ENCODE measurements around the gene CDH23. TPM values are rescaled to one million over a fixed set of nuclear protein-coding genes. Genes with fewer than 3 reads are reported as not detected.

Gene CDH23
- total RNA-seq, 1 experiment from 2014 or later = 2.9 TPM

DNA sequence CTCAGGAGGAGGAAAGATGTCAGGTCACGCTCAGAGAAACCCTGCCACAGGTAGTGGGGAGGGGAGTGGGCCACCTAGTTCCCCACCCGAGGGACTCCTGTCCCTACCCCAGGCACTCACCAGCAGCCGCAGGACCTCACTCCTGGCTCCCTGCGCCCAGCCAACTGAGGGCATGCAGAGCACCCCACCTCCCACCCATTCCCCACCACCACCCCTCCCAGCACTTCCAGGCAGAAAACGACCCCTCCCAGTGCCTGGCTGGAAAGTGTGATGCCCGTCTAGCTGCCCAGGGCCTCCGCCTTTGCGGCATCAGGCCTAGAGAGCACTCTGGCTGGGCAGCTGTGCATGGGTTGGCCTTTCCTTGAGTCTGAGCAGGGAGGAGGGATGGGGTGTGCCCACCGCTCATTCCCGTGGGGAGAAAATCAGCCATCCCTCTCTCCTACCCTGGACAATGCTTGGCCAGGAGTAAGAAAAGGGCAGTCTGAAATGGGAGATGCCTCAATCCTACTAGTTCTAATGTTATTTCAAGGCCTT is 321.5 kb downstream of the CDH23 start (continued):
- TF ChIP-seq, protein P1, sequence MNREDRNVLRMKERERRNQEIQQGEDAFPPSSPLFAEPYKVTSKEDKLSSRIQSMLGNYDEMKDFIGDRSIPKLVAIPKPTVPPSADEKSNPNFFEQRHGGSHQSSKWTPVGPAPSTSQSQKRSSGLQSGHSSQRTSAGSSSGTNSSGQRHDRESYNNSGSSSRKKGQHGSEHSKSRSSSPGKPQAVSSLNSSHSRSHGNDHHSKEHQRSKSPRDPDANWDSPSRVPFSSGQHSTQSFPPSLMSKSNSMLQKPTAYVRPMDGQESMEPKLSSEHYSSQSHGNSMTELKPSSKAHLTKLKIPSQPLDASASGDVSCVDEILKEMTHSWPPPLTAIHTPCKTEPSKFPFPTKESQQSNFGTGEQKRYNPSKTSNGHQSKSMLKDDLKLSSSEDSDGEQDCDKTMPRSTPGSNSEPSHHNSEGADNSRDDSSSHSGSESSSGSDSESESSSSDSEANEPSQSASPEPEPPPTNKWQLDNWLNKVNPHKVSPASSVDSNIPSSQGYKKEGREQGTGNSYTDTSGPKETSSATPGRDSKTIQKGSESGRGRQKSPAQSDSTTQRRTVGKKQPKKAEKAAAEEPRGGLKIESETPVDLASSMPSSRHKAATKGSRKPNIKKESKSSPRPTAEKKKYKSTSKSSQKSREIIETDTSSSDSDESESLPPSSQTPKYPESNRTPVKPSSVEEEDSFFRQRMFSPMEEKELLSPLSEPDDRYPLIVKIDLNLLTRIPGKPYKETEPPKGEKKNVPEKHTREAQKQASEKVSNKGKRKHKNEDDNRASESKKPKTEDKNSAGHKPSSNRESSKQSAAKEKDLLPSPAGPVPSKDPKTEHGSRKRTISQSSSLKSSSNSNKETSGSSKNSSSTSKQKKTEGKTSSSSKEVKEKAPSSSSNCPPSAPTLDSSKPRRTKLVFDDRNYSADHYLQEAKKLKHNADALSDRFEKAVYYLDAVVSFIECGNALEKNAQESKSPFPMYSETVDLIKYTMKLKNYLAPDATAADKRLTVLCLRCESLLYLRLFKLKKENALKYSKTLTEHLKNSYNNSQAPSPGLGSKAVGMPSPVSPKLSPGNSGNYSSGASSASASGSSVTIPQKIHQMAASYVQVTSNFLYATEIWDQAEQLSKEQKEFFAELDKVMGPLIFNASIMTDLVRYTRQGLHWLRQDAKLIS (CRISPR knock-in tag; IDR thresholded peaks at IDR 0.05; ENCODE audit: borderline replicate concordance) = no peak
- TF ChIP-seq JAZF1 (CRISPR knock-in tag; IDR thresholded peaks at IDR 0.05) = no peak

DNA sequence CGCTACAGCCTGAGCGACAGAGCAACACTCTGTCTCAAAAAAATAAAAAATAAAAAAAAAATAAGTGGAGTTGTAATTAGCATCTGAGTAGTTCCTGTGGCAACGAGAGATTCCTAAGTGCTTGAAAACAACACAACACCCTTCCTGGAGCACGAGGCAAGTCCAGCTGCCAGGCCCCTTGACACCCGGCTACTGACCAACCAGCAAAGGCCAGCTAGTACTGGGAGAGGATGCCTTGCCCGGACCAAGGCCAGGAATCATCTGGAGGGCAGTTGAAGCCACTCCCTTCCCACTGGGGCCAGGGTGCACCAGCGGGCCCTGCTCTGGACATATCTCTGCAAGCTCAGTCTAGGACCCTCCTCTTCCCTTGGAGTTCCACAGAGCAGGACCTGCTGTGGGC is 322.3 kb downstream of the CDH23 start:
- DNase-seq (ENCODE audit: low spot score) (no peak), ATAC-seq (no peak)
- TF ChIP-seq JUN (CRISPR knock-in tag; IDR thresholded peaks at IDR 0.05) = no peak
- no peak for TF ChIP-seq ZNF671 (CRISPR knock-in tag; IDR thresholded peaks at IDR 0.05)
- TF ChIP-seq, protein P2, sequence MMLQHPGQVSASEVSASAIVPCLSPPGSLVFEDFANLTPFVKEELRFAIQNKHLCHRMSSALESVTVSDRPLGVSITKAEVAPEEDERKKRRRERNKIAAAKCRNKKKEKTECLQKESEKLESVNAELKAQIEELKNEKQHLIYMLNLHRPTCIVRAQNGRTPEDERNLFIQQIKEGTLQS (CRISPR knock-in tag; conservative IDR thresholded peaks at IDR 0.05) = no peak
- TF ChIP-seq ZNF416 (CRISPR knock-in tag; IDR thresholded peaks at IDR 0.05) = no peak
- TF ChIP-seq, protein P3, sequence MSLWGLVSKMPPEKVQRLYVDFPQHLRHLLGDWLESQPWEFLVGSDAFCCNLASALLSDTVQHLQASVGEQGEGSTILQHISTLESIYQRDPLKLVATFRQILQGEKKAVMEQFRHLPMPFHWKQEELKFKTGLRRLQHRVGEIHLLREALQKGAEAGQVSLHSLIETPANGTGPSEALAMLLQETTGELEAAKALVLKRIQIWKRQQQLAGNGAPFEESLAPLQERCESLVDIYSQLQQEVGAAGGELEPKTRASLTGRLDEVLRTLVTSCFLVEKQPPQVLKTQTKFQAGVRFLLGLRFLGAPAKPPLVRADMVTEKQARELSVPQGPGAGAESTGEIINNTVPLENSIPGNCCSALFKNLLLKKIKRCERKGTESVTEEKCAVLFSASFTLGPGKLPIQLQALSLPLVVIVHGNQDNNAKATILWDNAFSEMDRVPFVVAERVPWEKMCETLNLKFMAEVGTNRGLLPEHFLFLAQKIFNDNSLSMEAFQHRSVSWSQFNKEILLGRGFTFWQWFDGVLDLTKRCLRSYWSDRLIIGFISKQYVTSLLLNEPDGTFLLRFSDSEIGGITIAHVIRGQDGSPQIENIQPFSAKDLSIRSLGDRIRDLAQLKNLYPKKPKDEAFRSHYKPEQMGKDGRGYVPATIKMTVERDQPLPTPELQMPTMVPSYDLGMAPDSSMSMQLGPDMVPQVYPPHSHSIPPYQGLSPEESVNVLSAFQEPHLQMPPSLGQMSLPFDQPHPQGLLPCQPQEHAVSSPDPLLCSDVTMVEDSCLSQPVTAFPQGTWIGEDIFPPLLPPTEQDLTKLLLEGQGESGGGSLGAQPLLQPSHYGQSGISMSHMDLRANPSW (CRISPR knock-in tag; conservative IDR thresholded peaks at IDR 0.05; ENCODE audit: low read depth) = no peak
- TF ChIP-seq ZNF138 (CRISPR knock-in tag; conservative IDR thresholded peaks at IDR 0.05) = no peak
- CTCF ChIA-PET = interaction anchor here (1.1 to 5.6 kb wide), 8 partner anchors 8 to 110 kb away, joined by 3 to 33 read pairs (median 5); partner anchors contain the start of gene VSIR
- H3K4me3 Mint-ChIP-seq = no peak overlapping the region
- POLR2A ChIA-PET = interaction anchor here (0.7 kb wide), 1 partner anchor 28 kb away, joined by 3 read pairs; no protein-coding TSS in a partner anchor
- H3K36me3 Mint-ChIP-seq = no peaks in the 10 kb centered on the region
- H3K9me3 Mint-ChIP-seq = no peaks in the 10 kb centered on the region
- H3K4me1 Mint-ChIP-seq = peaks cover 10% of the 10 kb centered on the region
- no peak overlapping the region for H3K27ac Mint-ChIP-seq
- H3K27me3 Mint-ChIP-seq (ENCODE audit: low read depth) = peaks cover 3% of the 10 kb centered on the region; the same call in 1 of the 2 replicates

DNA sequence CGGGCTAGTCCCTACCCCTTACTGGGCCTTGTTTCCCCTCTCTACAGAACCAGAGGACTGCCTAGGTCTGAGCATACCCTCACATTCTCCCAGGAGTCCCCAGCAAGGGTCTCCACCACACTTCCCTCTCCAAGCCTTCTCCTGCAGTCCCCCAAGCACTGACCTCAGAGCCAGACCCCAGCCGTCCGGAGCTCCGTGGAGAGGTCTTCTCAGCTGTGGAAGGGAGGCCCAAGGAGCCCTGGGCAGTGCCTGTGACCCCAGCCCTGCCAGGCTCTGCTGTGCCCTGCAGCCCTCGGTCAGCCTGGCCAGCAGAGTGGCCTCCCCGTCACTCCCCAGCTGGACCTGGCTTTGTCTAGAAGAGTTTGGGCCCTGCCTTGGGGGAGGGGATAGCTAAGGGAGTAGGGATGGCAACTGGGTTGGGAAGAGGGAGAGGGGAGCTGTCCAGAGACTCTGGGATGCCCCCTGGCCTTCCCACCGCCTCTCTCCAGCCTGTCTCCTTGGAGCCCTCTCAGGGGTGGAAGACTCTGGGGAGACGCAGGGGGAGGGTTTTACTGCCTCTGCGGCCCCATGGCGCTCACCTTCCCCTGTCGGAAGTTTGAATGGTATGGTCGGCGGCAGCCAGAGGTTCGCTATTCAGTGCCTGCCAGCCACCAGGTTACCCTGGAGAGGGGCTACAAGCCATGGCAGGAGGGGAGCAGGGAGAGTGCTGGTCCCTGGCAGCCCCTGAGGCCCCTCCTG is 322.9 kb downstream of the CDH23 start, which contains the start of gene C10orf105:
C10orf105 (minus strand) TSS at position 315 of the 738 bp plus-strand sequence. CDS start 3,441 bp downstream, outside the sequence.
- TF ChIP-seq, protein P4, sequence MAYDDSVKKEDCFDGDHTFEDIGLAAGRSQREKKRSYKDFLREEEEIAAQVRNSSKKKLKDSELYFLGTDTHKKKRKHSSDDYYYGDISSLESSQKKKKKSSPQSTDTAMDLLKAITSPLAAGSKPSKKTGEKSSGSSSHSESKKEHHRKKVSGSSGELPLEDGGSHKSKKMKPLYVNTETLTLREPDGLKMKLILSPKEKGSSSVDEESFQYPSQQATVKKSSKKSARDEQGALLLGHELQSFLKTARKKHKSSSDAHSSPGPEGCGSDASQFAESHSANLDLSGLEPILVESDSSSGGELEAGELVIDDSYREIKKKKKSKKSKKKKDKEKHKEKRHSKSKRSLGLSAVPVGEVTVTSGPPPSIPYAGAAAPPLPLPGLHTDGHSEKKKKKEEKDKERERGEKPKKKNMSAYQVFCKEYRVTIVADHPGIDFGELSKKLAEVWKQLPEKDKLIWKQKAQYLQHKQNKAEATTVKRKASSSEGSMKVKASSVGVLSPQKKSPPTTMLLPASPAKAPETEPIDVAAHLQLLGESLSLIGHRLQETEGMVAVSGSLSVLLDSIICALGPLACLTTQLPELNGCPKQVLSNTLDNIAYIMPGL (CRISPR knock-in tag; IDR thresholded peaks at IDR 0.05) = peak; percentile 34; the same call in 1 of the 2 replicates
- TF ChIP-seq, protein P5, sequence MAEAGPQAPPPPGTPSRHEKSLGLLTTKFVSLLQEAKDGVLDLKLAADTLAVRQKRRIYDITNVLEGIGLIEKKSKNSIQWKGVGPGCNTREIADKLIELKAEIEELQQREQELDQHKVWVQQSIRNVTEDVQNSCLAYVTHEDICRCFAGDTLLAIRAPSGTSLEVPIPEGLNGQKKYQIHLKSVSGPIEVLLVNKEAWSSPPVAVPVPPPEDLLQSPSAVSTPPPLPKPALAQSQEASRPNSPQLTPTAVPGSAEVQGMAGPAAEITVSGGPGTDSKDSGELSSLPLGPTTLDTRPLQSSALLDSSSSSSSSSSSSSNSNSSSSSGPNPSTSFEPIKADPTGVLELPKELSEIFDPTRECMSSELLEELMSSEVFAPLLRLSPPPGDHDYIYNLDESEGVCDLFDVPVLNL (CRISPR knock-in tag; IDR thresholded peaks at IDR 0.05; ENCODE audit: borderline replicate concordance, low read depth) = no peak
- 0 out of 2 replicates have a peak, but pooled peaks have one; percentile 26 for TF ChIP-seq FOXK1 (CRISPR knock-in tag; IDR thresholded peaks at IDR 0.05)
- TF ChIP-seq ZNF396 (CRISPR knock-in tag; IDR thresholded peaks at IDR 0.05; ENCODE audit: borderline replicate concordance) = 0 out of 2 replicates have a peak, but pooled peaks have one; percentile 59
- Mint-ChIP-seq H3K27me3 (ENCODE audit: low read depth) (peaks cover 3% of the 10 kb centered on the region; the same call in 1 of the 2 replicates), H3K4me3 (no peak within 1 kb of the TSS), H3K27ac (no peak within 1 kb of the TSS), H3K4me1 (peaks cover 9% of the 10 kb centered on the region), H3K9me3 (no peaks in the 10 kb centered on the region), H3K36me3 (no peaks in the 10 kb centered on the region)
- ATAC-seq = peak; percentile 79
- CTCF ChIA-PET = interaction anchor here (0.6 to 5.6 kb wide), 9 partner anchors 8 to 401 kb away, joined by 3 to 33 read pairs (median 4); partner anchors contain the start of genes SLC29A3 and VSIR
- POLR2A ChIA-PET = no interaction called here
- peak; percentile 56 for DNase-seq (ENCODE audit: low spot score)

Measured in WTC11 (cell line).